Mucosa of descending colon (tissue), 3 donors: ENCODE measurements around the gene NT5DC1. TPM values are rescaled to one million over a fixed set of nuclear protein-coding genes. Genes with fewer than 3 reads are reported as not detected.

Experiments
- ATAC-seq: fragments of 200-7000 bp; cut with Tn5 transposase; one replicate; pipeline ENCODE4 v1.9.1; 2020; ENCODE audit warnings: mild to moderate bottlenecking, moderate library complexity
- DNase-seq, 3 donors: peaks; one replicate each; pipeline ENCODE4 v3.0.0-alpha.2; 2020
- H3K36me3 ChIP-seq: fragments of 200-600 bp; one replicate; pipeline ENCODE4 v1.8.0; 2021; ENCODE audit warnings: low read depth, mild to moderate bottlenecking
- H3K4me1 ChIP-seq: fragments of 200-600 bp; one replicate; pipeline ENCODE4 v1.8.0; 2021; ENCODE audit warnings: low read depth, mild to moderate bottlenecking
- H3K4me3 ChIP-seq: fragments of 200-600 bp; one replicate; pipeline ENCODE4 v1.8.0; 2021; ENCODE audit warnings: mild to moderate bottlenecking
- H3K9me3 ChIP-seq: fragments of 200-600 bp; one replicate; pipeline ENCODE4 v1.8.0; 2021; ENCODE audit warnings: mild to moderate bottlenecking
- intact Hi-C, 2 donors: fragments of 100-400 bp; cut with DNase I in 1 of 2; cut with micrococcal nuclease in 1 of 2; formaldehyde crosslinking; loops; one replicate each; pipeline versions ENCODE4 v1.11.0 to v1.11.1; 2022; cut with DNase I, micrococcal nuclease
- total RNA-seq, 3 donors: library from RNA; stranded (reverse); fragmentation: NEBNext Ultra II Directional in 2 of 3; extraction: Animal tissue kit (Norgen Biotek cat#: 25700) in 2 of 3; gene quantifications; one replicate each; pipeline versions ENCODE4 v1.2.1 to v1.2.4, GENCODE V29; 2021 to 2023
- TF ChIP-seq, protein P1 (sequence below): fragments of 200-600 bp; IDR thresholded peaks from one replicate; pipeline ENCODE4 v1.8.0; 2022; ENCODE audit warnings: antibody characterized with exemption, mild to moderate bottlenecking
- donor health status: DM: no; HTN: no; CAD: no; lungs with moderate emphysema.
- donor health status: DM: no; HTN: no; CAD: no.
- donor health status: DM: no; HTN: yes; CAD: no.

Gene NT5DC1
- total RNA-seq, 3 donors from 2014 or later = 32.6 to 49.6 (median 43.2) TPM

DNA sequence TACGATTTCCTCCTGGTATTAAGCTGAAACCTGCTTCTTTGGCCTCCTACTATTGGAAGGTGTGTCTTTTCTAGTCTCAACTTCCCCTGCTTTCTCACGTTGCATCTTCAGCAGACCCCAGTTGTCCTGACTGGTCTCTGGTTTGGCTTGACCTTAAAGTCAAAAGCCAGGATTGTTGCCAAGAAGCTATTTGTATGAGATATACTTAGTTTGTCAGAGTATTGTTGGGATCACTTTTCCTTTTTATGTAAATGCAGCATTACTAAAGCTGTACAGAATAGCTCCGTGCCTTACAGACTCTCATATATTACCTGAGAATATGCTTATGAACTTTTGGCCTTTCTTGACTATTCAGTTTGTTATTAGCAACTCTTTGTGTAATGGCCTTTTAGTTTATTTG, 92.1 kb downstream of the NT5DC1 start:
- DNase-seq = no peak
- H3K36me3 ChIP-seq = no peaks in the 10 kb centered on the region
- no peaks in the 10 kb centered on the region for H3K4me1 ChIP-seq
- intact Hi-C loops = no loop called here
- TF ChIP-seq, protein P1, sequence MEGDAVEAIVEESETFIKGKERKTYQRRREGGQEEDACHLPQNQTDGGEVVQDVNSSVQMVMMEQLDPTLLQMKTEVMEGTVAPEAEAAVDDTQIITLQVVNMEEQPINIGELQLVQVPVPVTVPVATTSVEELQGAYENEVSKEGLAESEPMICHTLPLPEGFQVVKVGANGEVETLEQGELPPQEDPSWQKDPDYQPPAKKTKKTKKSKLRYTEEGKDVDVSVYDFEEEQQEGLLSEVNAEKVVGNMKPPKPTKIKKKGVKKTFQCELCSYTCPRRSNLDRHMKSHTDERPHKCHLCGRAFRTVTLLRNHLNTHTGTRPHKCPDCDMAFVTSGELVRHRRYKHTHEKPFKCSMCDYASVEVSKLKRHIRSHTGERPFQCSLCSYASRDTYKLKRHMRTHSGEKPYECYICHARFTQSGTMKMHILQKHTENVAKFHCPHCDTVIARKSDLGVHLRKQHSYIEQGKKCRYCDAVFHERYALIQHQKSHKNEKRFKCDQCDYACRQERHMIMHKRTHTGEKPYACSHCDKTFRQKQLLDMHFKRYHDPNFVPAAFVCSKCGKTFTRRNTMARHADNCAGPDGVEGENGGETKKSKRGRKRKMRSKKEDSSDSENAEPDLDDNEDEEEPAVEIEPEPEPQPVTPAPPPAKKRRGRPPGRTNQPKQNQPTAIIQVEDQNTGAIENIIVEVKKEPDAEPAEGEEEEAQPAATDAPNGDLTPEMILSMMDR = no peak
- H3K4me3 ChIP-seq = no peak overlapping the region
- no peak for ATAC-seq
- H3K9me3 ChIP-seq = no peaks in the 10 kb centered on the region

DNA sequence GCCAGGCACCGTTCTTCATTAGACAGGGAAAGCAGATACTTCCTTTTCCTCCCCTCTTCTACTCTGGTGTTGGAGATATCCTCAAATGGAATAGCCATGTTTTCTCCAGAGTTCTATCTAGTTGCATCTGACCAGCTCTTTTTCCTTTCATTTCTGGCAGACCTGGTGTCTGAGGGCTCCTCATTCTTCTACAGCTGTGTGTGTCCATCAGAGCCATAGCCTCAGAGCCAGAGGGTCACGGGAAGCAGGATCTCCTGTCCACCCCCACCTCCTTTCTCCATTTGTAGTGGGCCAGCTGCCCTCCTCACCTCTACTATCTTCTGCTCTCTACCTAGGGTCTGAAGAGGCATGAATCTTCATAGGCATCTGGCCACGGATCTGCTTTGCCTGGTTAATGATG, 96.2 kb downstream of the NT5DC1 start:
- intact Hi-C loops = no loop called here
- no peak for DNase-seq
- Histone ChIP-seq H3K4me3 (no peak overlapping the region), H3K9me3 (no peaks in the 10 kb centered on the region), H3K4me1 (no peaks in the 10 kb centered on the region), H3K36me3 (no peaks in the 10 kb centered on the region)
- TF ChIP-seq, protein P1 = no peak
- ATAC-seq = no peak

DNA sequence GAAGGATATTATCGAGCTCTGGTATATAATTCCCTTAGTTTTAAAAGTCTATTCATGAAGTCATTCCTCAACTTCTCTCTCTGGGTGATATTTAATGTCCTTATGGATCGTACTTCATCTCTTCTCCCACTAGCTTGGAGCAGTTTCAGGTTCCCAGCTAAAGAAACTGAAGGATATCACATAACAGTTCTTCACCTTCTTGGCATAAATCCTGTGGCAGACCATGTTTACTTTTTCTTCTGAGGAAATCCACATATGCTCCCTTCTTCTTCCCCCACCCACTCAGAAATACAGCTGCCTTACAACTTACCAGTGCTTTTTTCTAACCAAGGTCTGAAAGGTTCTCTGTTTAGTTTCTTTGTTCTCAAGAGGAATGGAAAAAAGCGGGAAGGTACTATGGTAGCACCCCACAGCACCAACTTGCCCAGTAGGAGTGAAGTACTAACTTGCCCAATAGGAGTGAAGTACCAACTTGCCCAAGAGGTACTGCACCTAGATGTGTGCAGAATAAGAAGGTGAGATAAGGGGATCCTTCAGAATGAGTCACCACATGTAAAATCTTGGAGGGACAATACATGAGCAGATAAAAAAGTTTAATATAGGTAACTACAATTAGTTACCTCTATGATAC, 100.1 kb downstream of the NT5DC1 start:
- intact Hi-C loops = no loop called here
- no peaks in the 10 kb centered on the region for H3K36me3 ChIP-seq
- ATAC-seq (no peak), DNase-seq (no peak)
- no peaks in the 10 kb centered on the region for H3K9me3 ChIP-seq
- H3K4me3 ChIP-seq = no peak overlapping the region
- TF ChIP-seq, protein P1 = no peak
- no peaks in the 10 kb centered on the region for H3K4me1 ChIP-seq

DNA sequence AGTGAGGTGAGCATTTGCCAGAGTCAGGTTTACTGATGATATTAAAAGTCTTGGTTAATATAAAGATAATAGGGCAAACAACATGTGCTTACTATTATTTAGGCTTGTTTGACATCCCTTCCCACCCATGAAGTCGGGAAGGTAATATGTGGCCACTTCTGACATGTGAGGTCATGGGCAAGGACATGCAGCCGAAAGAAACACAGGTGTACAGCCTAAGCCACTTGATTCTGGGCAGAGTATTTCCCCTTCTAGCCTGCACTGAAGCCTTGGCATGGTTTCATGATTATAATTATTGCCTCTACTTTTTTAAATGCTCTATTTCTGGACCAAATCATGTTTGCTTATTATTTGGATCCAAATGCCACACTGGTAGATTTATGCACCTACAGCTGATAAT, 100.9 kb downstream of the NT5DC1 start:
- DNase-seq (no peak), ATAC-seq (no peak)
- Histone ChIP-seq H3K36me3 (no peaks in the 10 kb centered on the region), H3K4me1 (no peaks in the 10 kb centered on the region), H3K4me3 (no peak overlapping the region), H3K9me3 (no peaks in the 10 kb centered on the region)
- intact Hi-C loops = no loop called here
- TF ChIP-seq, protein P1 = no peak

DNA sequence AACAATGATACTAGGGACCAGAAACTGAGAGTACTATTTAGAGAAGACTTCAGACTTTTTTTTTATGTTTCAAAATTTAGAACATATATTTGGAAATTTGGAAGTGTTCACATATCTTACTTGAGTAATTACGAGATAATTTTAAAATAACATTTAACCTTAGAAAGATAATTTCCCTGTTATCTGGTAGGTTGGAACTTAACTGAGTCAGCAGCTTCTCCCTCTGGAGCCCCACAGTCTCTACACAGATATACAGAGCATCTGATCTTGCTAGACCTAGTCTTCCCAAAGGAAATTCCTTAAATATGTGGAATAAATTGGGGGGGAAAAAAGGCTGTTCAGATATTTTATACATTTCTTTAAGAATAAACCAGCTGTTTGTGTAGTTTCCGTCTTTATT, 104.6 kb downstream of the NT5DC1 start:
- no peaks in the 10 kb centered on the region for H3K4me1 ChIP-seq
- TF ChIP-seq, protein P1 = no peak
- no peak for DNase-seq
- no peak overlapping the region for H3K4me3 ChIP-seq
- no peak for ATAC-seq
- intact Hi-C loops = no loop called here
- H3K36me3 ChIP-seq = no peaks in the 10 kb centered on the region
- H3K9me3 ChIP-seq = no peaks in the 10 kb centered on the region
